ENCODE data around the gene MPRIP. TPM values are rescaled to one million over a fixed set of nuclear protein-coding genes. Genes with fewer than 3 reads are reported as not detected.
A peak's percentile ranks its signal among the peaks of the same experiment; 100 is the strongest.
"Not testable (repeated sequence)": the region's sequence is repeated elsewhere in the genome, so short reads cannot be mapped to it uniquely, and the experiment has no call there.

The MPRIP gene
- total RNA-seq (100 to 1,000 TPM; 268 to 269 TPM), total RNA-seq (405 to 446 reads per million in 2 donors)

GRCh38 chr17:17042384-17042736, at the start of gene MPRIP:
TSS of gene MPRIP (plus strand) at chr17:17042457. CDS start at chr17:17042849, 392 bp downstream.
- peaks cover 4% of the 10 kb centered on the region for H3K27me3 Mint-ChIP-seq
- H3K36me3 Mint-ChIP-seq (ENCODE audit: low read depth): no peaks in the 10 kb centered on the region
- peak within 1 kb of the TSS; percentile 89 for H3K27ac Mint-ChIP-seq
- H3K4me3 Mint-ChIP-seq: peak within 1 kb of the TSS; percentile 94
- H3K4me1 Mint-ChIP-seq: peaks cover 39% of the 10 kb centered on the region
- H3K9me3 ChIP-seq (ENCODE audit: control insufficient read depth, low read length, poor library complexity, severe bottlenecking): no peaks in the 10 kb centered on the region
- DNase-seq (no peak), ATAC-seq (peak; percentile 29)

- no peak for ATAC-seq
- H3K9me3 ChIP-seq (ENCODE audit: control insufficient read depth, low read length, poor library complexity, severe bottlenecking): no peaks in the 10 kb centered on the region
- H3K4me1 Mint-ChIP-seq: peaks cover 13% of the 10 kb centered on the region
- no peaks in the 10 kb centered on the region for H3K36me3 Mint-ChIP-seq (ENCODE audit: low read depth)
- DNase-seq: no peak
- H3K27me3 Mint-ChIP-seq: no peaks in the 10 kb centered on the region
- H3K4me3 Mint-ChIP-seq: no peak overlapping the region
- no peak overlapping the region for H3K27ac Mint-ChIP-seq
Measured at GRCh38 chr17:16994631-16995030, 47.6 kb upstream of the MPRIP start.

- no peak overlapping the region for H3K4me3 Mint-ChIP-seq
- no peak overlapping the region for H3K27ac Mint-ChIP-seq
- no peaks in the 10 kb centered on the region for H3K36me3 Mint-ChIP-seq (ENCODE audit: low read depth)
- H3K4me1 Mint-ChIP-seq: peaks cover 3% of the 10 kb centered on the region
- no peak for ATAC-seq
- H3K27me3 Mint-ChIP-seq: no peaks in the 10 kb centered on the region
- no peaks in the 10 kb centered on the region for H3K9me3 ChIP-seq (ENCODE audit: control insufficient read depth, low read length, poor library complexity, severe bottlenecking)
- no peak for DNase-seq
Measured at GRCh38 chr17:16995930-16996329, 46.3 kb upstream of the MPRIP start.

- not testable (repeated sequence) for H3K4me3 Mint-ChIP-seq; ATAC-seq; H3K9me3 ChIP-seq (ENCODE audit: control insufficient read depth, low read length, poor library complexity, severe bottlenecking); DNase-seq; H3K4me1 Mint-ChIP-seq; H3K27me3 Mint-ChIP-seq; H3K27ac Mint-ChIP-seq; H3K36me3 Mint-ChIP-seq (ENCODE audit: low read depth)
Measured at GRCh38 chr17:16996726-16997125, 45.5 kb upstream of the MPRIP start.

GRCh38 chr17:16997514-16998429, 44.5 kb upstream of the MPRIP start:
- no peaks in the 10 kb centered on the region for H3K9me3 ChIP-seq (ENCODE audit: control insufficient read depth, low read length, poor library complexity, severe bottlenecking)
- DNase-seq (peak in 1 of 3 donors; percentile 73), ATAC-seq (peak; percentile 96)
- Mint-ChIP-seq H3K36me3 (ENCODE audit: low read depth) (no peaks in the 10 kb centered on the region), H3K4me3 (no peak overlapping the region), H3K4me1 (peaks cover 4% of the 10 kb centered on the region), H3K27ac (no peak overlapping the region), H3K27me3 (no peaks in the 10 kb centered on the region)

- Mint-ChIP-seq H3K27me3 (no peaks in the 10 kb centered on the region), H3K4me1 (peaks cover 7% of the 10 kb centered on the region), H3K36me3 (ENCODE audit: low read depth) (no peaks in the 10 kb centered on the region), H3K27ac (no peak overlapping the region), H3K4me3 (no peak overlapping the region)
- DNase-seq: no peak
- ATAC-seq: no peak
- H3K9me3 ChIP-seq (ENCODE audit: control insufficient read depth, low read length, poor library complexity, severe bottlenecking): no peaks in the 10 kb centered on the region
Measured at GRCh38 chr17:16999931-17000625, 42.2 kb upstream of the MPRIP start.

GRCh38 chr17:17001076-17001777, 41.0 kb upstream of the MPRIP start:
- no peak overlapping the region for H3K27ac Mint-ChIP-seq
- no peaks in the 10 kb centered on the region for H3K36me3 Mint-ChIP-seq (ENCODE audit: low read depth)
- H3K4me1 Mint-ChIP-seq: peaks cover 10% of the 10 kb centered on the region
- H3K9me3 ChIP-seq (ENCODE audit: control insufficient read depth, low read length, poor library complexity, severe bottlenecking): no peaks in the 10 kb centered on the region
- no peaks in the 10 kb centered on the region for H3K27me3 Mint-ChIP-seq
- H3K4me3 Mint-ChIP-seq: no peak overlapping the region
- DNase-seq: no peak
- ATAC-seq: peak; percentile 3

- H3K4me1 Mint-ChIP-seq: peaks cover 10% of the 10 kb centered on the region
- H3K27me3 Mint-ChIP-seq: no peaks in the 10 kb centered on the region
- ATAC-seq: peak; percentile 81
- no peak overlapping the region for H3K27ac Mint-ChIP-seq
- no peaks in the 10 kb centered on the region for H3K9me3 ChIP-seq (ENCODE audit: control insufficient read depth, low read length, poor library complexity, severe bottlenecking)
- DNase-seq: peak; percentile 66 to 79 (median 71)
- H3K4me3 Mint-ChIP-seq: no peak overlapping the region
- no peaks in the 10 kb centered on the region for H3K36me3 Mint-ChIP-seq (ENCODE audit: low read depth)
Measured at GRCh38 chr17:17001874-17002520, 40.3 kb upstream of the MPRIP start.

GRCh38 chr17:17002731-17003715, 39.2 kb upstream of the MPRIP start:
- H3K9me3 ChIP-seq (ENCODE audit: control insufficient read depth, low read length, poor library complexity, severe bottlenecking); DNase-seq; H3K36me3 Mint-ChIP-seq (ENCODE audit: low read depth); H3K27ac Mint-ChIP-seq; H3K4me3 Mint-ChIP-seq; H3K27me3 Mint-ChIP-seq; ATAC-seq; H3K4me1 Mint-ChIP-seq: not testable (repeated sequence)

GRCh38 chr17:17004251-17004996, 37.8 kb upstream of the MPRIP start:
- H3K36me3 Mint-ChIP-seq (ENCODE audit: low read depth): no peaks in the 10 kb centered on the region
- no peak overlapping the region for H3K27ac Mint-ChIP-seq
- no peak for ATAC-seq
- no peak overlapping the region for H3K4me3 Mint-ChIP-seq
- H3K27me3 Mint-ChIP-seq: no peaks in the 10 kb centered on the region
- DNase-seq: no peak
- H3K4me1 Mint-ChIP-seq: peaks cover 10% of the 10 kb centered on the region
- H3K9me3 ChIP-seq (ENCODE audit: control insufficient read depth, low read length, poor library complexity, severe bottlenecking): no peaks in the 10 kb centered on the region

GRCh38 chr17:17004997-17005614, 37.2 kb upstream of the MPRIP start:
- not testable (repeated sequence) for H3K9me3 ChIP-seq (ENCODE audit: control insufficient read depth, low read length, poor library complexity, severe bottlenecking); DNase-seq; ATAC-seq; H3K36me3 Mint-ChIP-seq (ENCODE audit: low read depth); H3K4me1 Mint-ChIP-seq; H3K4me3 Mint-ChIP-seq; H3K27me3 Mint-ChIP-seq
- H3K27ac Mint-ChIP-seq: peak overlapping the region; percentile 47

Measured in T-helper 17 cell (primary cell).